H1 (cell line): ENCODE measurements around the gene NR2F2. TPM values are rescaled to one million over a fixed set of nuclear protein-coding genes. Genes with fewer than 3 reads are reported as not detected.

Experiments used
- MAX ChIP-seq: IDR thresholded peaks from 2 replicates; pipeline ENCODE4 v1.6.1; 2012; ENCODE audit warnings: inconsistent platforms
- RFX5 ChIP-seq: IDR thresholded peaks from 2 replicates; pipeline ENCODE4 v1.6.1; 2011; ENCODE audit warnings: low read depth, low read length, improper control_type of control experiment, borderline replicate concordance
- RNF2 ChIP-seq: fragments of 200-900, 300-1000 bp; sonication (generic); IDR thresholded peaks from 2 replicates; pipeline ENCODE4 v1.7.1; 2016; ENCODE audit warnings: borderline replicate concordance, low read depth, mild to moderate bottlenecking, antibody characterized with exemption, low read length; ENCODE audit not compliant: poor library complexity, severe bottlenecking; ENCODE audit errors: missing control alignments
- SP4 ChIP-seq: IDR thresholded peaks from 2 replicates; pipeline ENCODE4 v1.6.1; 2012; ENCODE audit warnings: low read length, inconsistent platforms
- TAF1 ChIP-seq: IDR thresholded peaks from 2 replicates; pipeline ENCODE4 v1.6.1; 2011; ENCODE audit warnings: mild to moderate bottlenecking, low read depth, low read length
- TCF12 ChIP-seq: IDR thresholded peaks from 2 replicates; pipeline ENCODE4 v1.6.1; 2011; ENCODE audit warnings: low read depth, mild to moderate bottlenecking, low read length
- YY1 ChIP-seq: IDR thresholded peaks from 2 replicates; pipeline ENCODE4 v1.6.1; 2011; ENCODE audit warnings: low read depth, mild to moderate bottlenecking, low read length
- polyA plus RNA-seq, 7 experiments: library from polyadenylated mRNA; depleted of rRNA in 3 of 7; stranded (reverse) in 5 of 7; unstranded in 2 of 7; fragments of >200 nt in 5 of 7; fragments of 200-250 nt in 2 of 7; gene quantifications; 1 replicate in 5 of 7; 2 replicates in 1 of 7; 4 replicates in 1 of 7; pipeline versions ENCODE4 v1.2.1 to v1.2.3, GENCODE V29; 2011 to 2013; ENCODE audit warnings: missing spikeins in 2 of 7, mixed read lengths in 2 of 7
- total RNA-seq: library from RNA; stranded (reverse); fragmentation: NEBNext Ultra II Directional; extraction: Animal tissue kit (Norgen Biotek cat#: 25700); gene quantifications from 2 replicates; pipeline ENCODE4 v1.2.1, GENCODE V29; 2021

NR2F2 gene
- total and polyA plus RNA-seq, 2 of the 8 experiments (the other 6 are each of a cell fraction or from before 2014, with no cell fraction given): 0.03 TPM; not detected in 1

- 0 out of 2 replicates have a peak, but pooled peaks have one; percentile 31 for TF ChIP-seq YY1
- TF ChIP-seq RFX5: no peak
- TF ChIP-seq RNF2: peak; percentile 96
- TF ChIP-seq TCF12: no peak
- TF ChIP-seq TAF1: no peak
- TF ChIP-seq MAX: peak; percentile 31; the same call in 1 of the 2 replicates
- no peak for TF ChIP-seq SP4
Measured at GRCh38 chr15:96345560-96346399, 15.3 kb downstream of the NR2F2 start (continued).
